AG04450 (cell line): Measurements from ENCODE around the gene ALPK3. TPM values are rescaled to one million over a fixed set of nuclear protein-coding genes. Genes with fewer than 3 reads are reported as not detected.

Experiments
- CTCF ChIA-PET: fragments of 300-600, 350-600 bp; formaldehyde crosslinking; extraction: SDS; loops from one replicate; lab custom pipeline; 2022; ENCODE audit warnings: antibody characterized with exemption, inconsistent platforms; lab: Charles Lee
- POLR2A ChIA-PET: fragments of 350-600 bp; formaldehyde crosslinking; extraction: SDS; loops from one replicate; lab custom pipeline; 2021; ENCODE audit warnings: antibody characterized with exemption, inconsistent platforms; lab: Yijun Ruan, JAX
- DNase-seq: peaks from one replicate; pipeline ENCODE4 v3.0.0-alpha.2; 2011; ENCODE audit warnings: low read depth, low spot score
- H3K27ac ChIP-seq: one replicate; pipeline ENCODE4 v1.5.1; 2012; ENCODE audit warnings: low read depth, low read length, control low read depth
- H3K27me3 ChIP-seq: one replicate; pipeline ENCODE4 v1.6.0; 2012; ENCODE audit warnings: low read length; ENCODE audit not compliant: control insufficient read depth, insufficient read depth
- H3K4me3 ChIP-seq: 2 replicates; pipeline ENCODE4 v1.5.1; 2011; ENCODE audit warnings: mild to moderate bottlenecking, low read depth, low read length, control low read depth
- H3K9me3 ChIP-seq: 2 replicates; pipeline ENCODE4 v1.5.1; 2012; ENCODE audit warnings: low read length; ENCODE audit not compliant: control insufficient read depth, insufficient read depth
- CTCF ChIP-seq: IDR thresholded peaks from 2 replicates; pipeline ENCODE4 v1.5.1; 2011; ENCODE audit warnings: low read depth, low read length, control low read depth, inconsistent platforms
- polyA plus RNA-seq: library from polyadenylated mRNA; depleted of rRNA; stranded (reverse); fragments of >200 nt; gene quantifications from 2 replicates; pipeline ENCODE4 v1.2.3, GENCODE V29; 2011; rRNA removed
- small RNA-seq: library from RNA; depleted of rRNA; stranded (forward); fragments of <200 nt; gene quantifications from one replicate; pipeline ENCODE3, GENCODE V24; 2012; ENCODE audit warnings: low read depth; ENCODE audit not compliant: insufficient read length

The ALPK3 gene
- polyA plus RNA-seq, 1 experiment: 0.04 TPM

DNA sequence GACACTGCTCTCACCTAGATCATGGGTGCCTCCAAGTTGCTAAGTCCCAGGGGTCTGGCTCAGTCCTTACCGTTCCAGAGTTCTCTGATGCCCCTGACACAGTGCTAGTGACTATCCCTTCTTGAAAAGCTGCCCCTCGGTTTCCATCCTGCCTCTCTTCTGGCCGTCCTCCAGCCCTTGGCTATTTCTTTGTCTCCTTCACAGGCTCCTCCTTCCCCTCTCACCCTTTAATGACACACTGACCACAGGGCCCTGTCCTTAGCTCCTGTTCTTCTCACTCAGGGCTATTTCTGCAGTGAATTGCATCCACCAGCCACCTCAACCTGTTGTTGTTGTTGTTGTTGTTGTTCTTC lies 98.4 kb downstream of the ALPK3 start:
- ChIA-PET POLR2A (no interaction called here), CTCF (no interaction called here)
- no peak for TF ChIP-seq CTCF
- no peak for DNase-seq
- Histone ChIP-seq H3K4me3 (no peak overlapping the region), H3K9me3 (no peaks in the 10 kb centered on the region; the same call in 1 of the 2 replicates), H3K27me3 (no peaks in the 10 kb centered on the region), H3K27ac (no peak overlapping the region)

GRCh38 chr15:84917452-84917851 lies 100.3 kb downstream of the ALPK3 start:
- no peaks in the 10 kb centered on the region for H3K9me3 ChIP-seq
- H3K27me3 ChIP-seq: no peaks in the 10 kb centered on the region
- H3K27ac ChIP-seq: no peak overlapping the region
- no peak for DNase-seq
- POLR2A ChIA-PET: no interaction called here
- no peak for TF ChIP-seq CTCF
- CTCF ChIA-PET: no interaction called here
- no peak overlapping the region for H3K4me3 ChIP-seq

GRCh38 chr15:84919106-84919667 lies 102.0 kb downstream of the ALPK3 start:
- no peaks in the 10 kb centered on the region for H3K9me3 ChIP-seq
- DNase-seq: no peak
- H3K4me3 ChIP-seq: no peak overlapping the region
- TF ChIP-seq CTCF: no peak
- POLR2A ChIA-PET: no interaction called here
- CTCF ChIA-PET: no interaction called here
- H3K27me3 ChIP-seq: no peaks in the 10 kb centered on the region
- no peak overlapping the region for H3K27ac ChIP-seq

GRCh38 chr15:84921121-84921520 lies 104.0 kb downstream of the ALPK3 start:
- no peak overlapping the region for H3K4me3 ChIP-seq
- DNase-seq: no peak
- H3K27ac ChIP-seq: no peak overlapping the region
- no peaks in the 10 kb centered on the region for H3K9me3 ChIP-seq
- ChIA-PET CTCF (no interaction called here), POLR2A (no interaction called here)
- H3K27me3 ChIP-seq: no peaks in the 10 kb centered on the region
- TF ChIP-seq CTCF: no peak

DNA sequence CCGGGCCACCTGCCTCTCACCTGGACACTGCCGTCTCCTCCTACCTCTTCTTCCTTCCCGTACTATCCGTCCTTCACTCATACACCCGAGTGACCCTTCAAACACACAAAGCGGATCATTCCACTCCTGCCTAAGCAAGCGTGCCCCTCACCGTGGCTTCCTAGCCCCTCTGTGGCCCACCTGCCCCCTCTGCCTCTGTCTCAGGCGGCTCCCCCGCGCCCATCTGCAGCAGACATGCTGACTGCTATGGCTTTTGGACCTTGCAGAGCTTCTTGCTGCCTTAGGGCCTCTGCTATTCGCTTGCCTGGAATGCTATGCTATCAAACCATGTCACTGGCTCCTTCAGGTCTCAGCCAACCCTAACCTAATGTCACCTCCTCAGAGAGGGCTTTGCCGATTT lies 105.4 kb downstream of the ALPK3 start:
- no peak for DNase-seq
- Histone ChIP-seq H3K9me3 (no peaks in the 10 kb centered on the region), H3K27me3 (no peaks in the 10 kb centered on the region), H3K27ac (no peak overlapping the region), H3K4me3 (no peak overlapping the region)
- no peak for TF ChIP-seq CTCF
- POLR2A ChIA-PET: no interaction called here
- CTCF ChIA-PET: no interaction called here

Small RNA genes lying within 50 kb of the gene (small RNA-seq; reads per million reads assigned to genes)
- not detected for gene RF00402

Other genes starting within 250 kb of the ALPK3 start
- 16.2 and 17.0 TPM in 2 replicates for gene ZSCAN2, start 216.3 kb upstream of the ALPK3 start, polyA plus RNA-seq
- gene WDR73, start 163.1 kb upstream of the ALPK3 start, polyA plus RNA-seq: 18.7 and 19.0 TPM in 2 replicates
- gene NMB, start 159.2 kb upstream of the ALPK3 start, polyA plus RNA-seq: 3.3 and 3.8 TPM in 2 replicates
- 218 and 324 TPM in 2 replicates for gene SEC11A, start 101.2 kb upstream of the ALPK3 start, polyA plus RNA-seq
- gene ZNF592, start 68.8 kb upstream of the ALPK3 start, polyA plus RNA-seq: 6.2 and 6.9 TPM in 2 replicates
- not detected in 2 replicates for gene SLC28A1, start 67.3 kb downstream of the ALPK3 start, polyA plus RNA-seq
- 35.8 and 48.4 TPM in 2 replicates for gene PDE8A, start 164.5 kb downstream of the ALPK3 start, polyA plus RNA-seq